ENCODE measurements around the gene ESRRB.

ESRRB gene

GRCh38 chr14:76450476-76450875 is 74.5 kb downstream of the ESRRB start:
- DNase-seq (ENCODE audit: low read depth), result no peak

GRCh38 chr14:76456200-76456599 is 80.3 kb downstream of the ESRRB start:
- DNase-seq (ENCODE audit: low read depth), result no peak

GRCh38 chr14:76456891-76457586 is 81.1 kb downstream of the ESRRB start:
- DNase-seq (ENCODE audit: low read depth), result no peak

- no peak for DNase-seq (ENCODE audit: low read depth)
Observed at GRCh38 chr14:76457841-76458240, 81.9 kb downstream of the ESRRB start.

- DNase-seq (ENCODE audit: low read depth), result no peak
Observed at GRCh38 chr14:76461886-76462285, 85.9 kb downstream of the ESRRB start.

GRCh38 chr14:76462330-76462729 is 86.4 kb downstream of the ESRRB start:
- no peak for DNase-seq (ENCODE audit: low read depth)

GRCh38 chr14:76463105-76463504 is 87.2 kb downstream of the ESRRB start:
- DNase-seq (ENCODE audit: low read depth), result no peak

- DNase-seq (ENCODE audit: low read depth), result no peak
Observed at GRCh38 chr14:76464856-76465255, 88.9 kb downstream of the ESRRB start.

- no peak for DNase-seq (ENCODE audit: low read depth)
Observed at GRCh38 chr14:76465664-76466063, 89.7 kb downstream of the ESRRB start.

- DNase-seq (ENCODE audit: low read depth), result no peak
Observed at GRCh38 chr14:76467711-76468155, 91.8 kb downstream of the ESRRB start.

- no peak for DNase-seq (ENCODE audit: low read depth)
Observed at GRCh38 chr14:76472199-76472723, 96.3 kb downstream of the ESRRB start.

GRCh38 chr14:76473481-76474263 is 97.7 kb downstream of the ESRRB start:
- DNase-seq (ENCODE audit: low read depth), result no peak

GRCh38 chr14:76480426-76480825 is 104.5 kb downstream of the ESRRB start:
- no peak for DNase-seq (ENCODE audit: low read depth)

- no peak for DNase-seq (ENCODE audit: low read depth)
Observed at GRCh38 chr14:76484355-76484754, 108.4 kb downstream of the ESRRB start.

- no peak for DNase-seq (ENCODE audit: low read depth)
Observed at GRCh38 chr14:76486251-76486743, 110.4 kb downstream of the ESRRB start.

- no peak for DNase-seq (ENCODE audit: low read depth)
Observed at GRCh38 chr14:76488551-76488950, 112.6 kb downstream of the ESRRB start.

- DNase-seq (ENCODE audit: low read depth), result no peak
Observed at GRCh38 chr14:76489667-76490066, 113.7 kb downstream of the ESRRB start.

- DNase-seq (ENCODE audit: low read depth), result no peak
Observed at GRCh38 chr14:76490111-76490510, 114.2 kb downstream of the ESRRB start.

GRCh38 chr14:76490735-76491134 is 114.8 kb downstream of the ESRRB start:
- no peak for DNase-seq (ENCODE audit: low read depth)

- no peak for DNase-seq (ENCODE audit: low read depth)
Observed at GRCh38 chr14:76491172-76491930, 115.4 kb downstream of the ESRRB start.

GRCh38 chr14:76495983-76496382 is 120.0 kb downstream of the ESRRB start:
- no peak for DNase-seq (ENCODE audit: low read depth)

GRCh38 chr14:76496595-76496994 is 120.7 kb downstream of the ESRRB start:
- no peak for DNase-seq (ENCODE audit: low read depth)
